Parathyroid adenoma (tissue), 2 donors: ENCODE measurements around the gene C17orf107.

Experiments used
- H2AFZ ChIP-seq: fragments of 300-600 bp; sonication (generic); one replicate; pipeline ENCODE4 v1.7.0; 2017; ENCODE audit warnings: antibody characterized with exemption, mild to moderate bottlenecking
- H3K27ac ChIP-seq: fragments of 300-600 bp; sonication (generic); one replicate; pipeline ENCODE4 v1.7.0; 2017
- H3K27me3 ChIP-seq: fragments of 300-600 bp; sonication (generic); one replicate; pipeline ENCODE4 v1.7.0; 2017; ENCODE audit warnings: low read length; ENCODE audit not compliant: control insufficient read depth, insufficient read depth
- H3K36me3 ChIP-seq: fragments of 300-600 bp; sonication (generic); one replicate; pipeline ENCODE4 v1.7.0; 2017; ENCODE audit warnings: low read length; ENCODE audit not compliant: control insufficient read depth, insufficient read depth
- H3K4me1 ChIP-seq: fragments of 300-600 bp; sonication (generic); one replicate; pipeline ENCODE4 v1.7.0; 2017; ENCODE audit warnings: control low read depth
- H3K4me2 ChIP-seq: fragments of 300-600 bp; sonication (generic); one replicate; pipeline ENCODE4 v1.7.0; 2017; ENCODE audit warnings: low read length
- H3K4me3 ChIP-seq: fragments of 300-600 bp; sonication (generic); one replicate; pipeline ENCODE4 v1.7.0; 2017; ENCODE audit warnings: low read depth, low read length
- H3K79me2 ChIP-seq: fragments of 300-600 bp; sonication (generic); one replicate; pipeline ENCODE4 v1.7.0; 2017; ENCODE audit warnings: control low read depth
- H3K9ac ChIP-seq: fragments of 300-600 bp; sonication (generic); one replicate; pipeline ENCODE4 v1.7.0; 2017; ENCODE audit warnings: mild to moderate bottlenecking
- H3K9me3 ChIP-seq: fragments of 300-600 bp; sonication (generic); one replicate; pipeline ENCODE4 v1.7.0; 2017; ENCODE audit warnings: low read length; ENCODE audit not compliant: control insufficient read depth
- TF ChIP-seq, protein P1 (sequence below): fragments of 300-600 bp; sonication (generic); IDR thresholded peaks from one replicate; pipeline ENCODE4 v1.7.0; 2017; ENCODE audit warnings: antibody characterized with exemption, mild to moderate bottlenecking
- donor health status: primary hyperparathyroidism.

C17orf107 gene

DNA sequence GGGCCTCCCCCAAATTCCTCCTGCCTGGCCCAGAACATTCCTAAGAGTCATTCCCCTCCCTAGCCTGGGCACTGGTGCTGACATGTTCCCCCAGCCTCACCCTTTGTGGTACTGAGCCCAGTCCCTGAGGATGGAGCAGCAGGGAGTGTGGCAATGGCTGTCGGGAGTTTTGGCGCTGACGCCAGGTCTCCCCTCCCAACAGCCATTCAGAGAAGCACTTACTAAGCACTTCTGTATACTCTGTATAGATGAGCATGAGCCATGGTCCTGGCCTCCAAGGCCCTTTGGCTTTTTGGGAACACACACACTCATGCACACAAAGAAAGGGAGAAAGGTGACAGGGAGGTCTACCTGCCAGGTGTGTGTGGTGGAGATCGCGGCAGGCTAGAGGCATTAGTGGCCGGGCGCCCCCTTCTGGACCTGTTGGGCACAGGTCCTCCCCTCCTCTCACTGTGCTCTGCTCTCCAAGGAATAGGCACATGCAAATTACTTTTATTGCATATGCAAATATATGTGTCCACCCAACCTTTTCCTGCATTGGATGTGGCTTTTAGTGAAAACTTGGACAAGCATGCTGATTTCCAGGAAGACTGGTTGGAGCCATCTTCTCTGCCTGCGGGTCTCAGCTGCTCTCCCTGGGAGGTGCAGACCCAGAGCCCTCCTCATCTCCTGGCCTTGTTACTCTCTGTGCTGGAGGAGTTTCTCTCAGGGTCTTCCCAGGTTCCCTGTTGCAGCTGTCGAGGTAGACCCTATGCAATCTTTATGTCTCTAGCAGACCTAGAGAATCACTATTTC is 17.4 kb upstream of the C17orf107 start:
- no peak overlapping the region for H3K27ac ChIP-seq
- no peak overlapping the region for H2AFZ ChIP-seq
- H3K4me1 ChIP-seq, result no peaks in the 10 kb centered on the region
- H3K4me3 ChIP-seq, result no peak overlapping the region
- H3K36me3 ChIP-seq, result no peaks in the 10 kb centered on the region
- peaks cover 8% of the 10 kb centered on the region for H3K79me2 ChIP-seq
- no peak overlapping the region for H3K4me2 ChIP-seq
- H3K9me3 ChIP-seq, result no peaks in the 10 kb centered on the region
- no peaks in the 10 kb centered on the region for H3K27me3 ChIP-seq
- TF ChIP-seq, protein P1, sequence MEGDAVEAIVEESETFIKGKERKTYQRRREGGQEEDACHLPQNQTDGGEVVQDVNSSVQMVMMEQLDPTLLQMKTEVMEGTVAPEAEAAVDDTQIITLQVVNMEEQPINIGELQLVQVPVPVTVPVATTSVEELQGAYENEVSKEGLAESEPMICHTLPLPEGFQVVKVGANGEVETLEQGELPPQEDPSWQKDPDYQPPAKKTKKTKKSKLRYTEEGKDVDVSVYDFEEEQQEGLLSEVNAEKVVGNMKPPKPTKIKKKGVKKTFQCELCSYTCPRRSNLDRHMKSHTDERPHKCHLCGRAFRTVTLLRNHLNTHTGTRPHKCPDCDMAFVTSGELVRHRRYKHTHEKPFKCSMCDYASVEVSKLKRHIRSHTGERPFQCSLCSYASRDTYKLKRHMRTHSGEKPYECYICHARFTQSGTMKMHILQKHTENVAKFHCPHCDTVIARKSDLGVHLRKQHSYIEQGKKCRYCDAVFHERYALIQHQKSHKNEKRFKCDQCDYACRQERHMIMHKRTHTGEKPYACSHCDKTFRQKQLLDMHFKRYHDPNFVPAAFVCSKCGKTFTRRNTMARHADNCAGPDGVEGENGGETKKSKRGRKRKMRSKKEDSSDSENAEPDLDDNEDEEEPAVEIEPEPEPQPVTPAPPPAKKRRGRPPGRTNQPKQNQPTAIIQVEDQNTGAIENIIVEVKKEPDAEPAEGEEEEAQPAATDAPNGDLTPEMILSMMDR, result peak; percentile 86
- H3K9ac ChIP-seq, result no peak overlapping the region

DNA sequence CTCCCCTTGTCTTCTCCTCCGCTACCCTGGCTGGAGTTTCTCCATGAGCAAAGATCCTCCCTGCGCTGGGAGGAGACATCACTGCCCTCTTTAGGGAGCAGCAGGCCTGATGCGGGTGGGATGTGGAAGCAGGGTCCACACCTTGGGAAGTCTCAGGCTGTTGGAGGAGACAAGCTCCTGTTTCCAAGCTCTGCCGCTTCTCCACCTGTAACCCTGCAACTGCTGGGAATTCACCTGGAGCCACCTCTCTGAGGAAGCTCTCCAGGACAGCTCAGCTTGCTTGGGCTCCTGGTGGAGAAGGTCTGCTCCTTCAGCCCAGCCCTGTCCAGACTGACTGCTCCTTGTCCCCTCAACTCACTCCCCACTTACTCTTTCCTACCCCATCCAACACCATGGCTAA is 14.8 kb upstream of the C17orf107 start:
- no peaks in the 10 kb centered on the region for H3K9me3 ChIP-seq
- H3K27ac ChIP-seq, result no peak overlapping the region
- TF ChIP-seq, protein P1, result no peak
- H3K9ac ChIP-seq, result no peak overlapping the region
- H3K27me3 ChIP-seq, result no peaks in the 10 kb centered on the region
- no peak overlapping the region for H3K4me2 ChIP-seq
- peaks cover 6% of the 10 kb centered on the region for H3K79me2 ChIP-seq
- no peak overlapping the region for H2AFZ ChIP-seq
- H3K36me3 ChIP-seq, result no peaks in the 10 kb centered on the region
- no peak overlapping the region for H3K4me3 ChIP-seq
- no peaks in the 10 kb centered on the region for H3K4me1 ChIP-seq

DNA sequence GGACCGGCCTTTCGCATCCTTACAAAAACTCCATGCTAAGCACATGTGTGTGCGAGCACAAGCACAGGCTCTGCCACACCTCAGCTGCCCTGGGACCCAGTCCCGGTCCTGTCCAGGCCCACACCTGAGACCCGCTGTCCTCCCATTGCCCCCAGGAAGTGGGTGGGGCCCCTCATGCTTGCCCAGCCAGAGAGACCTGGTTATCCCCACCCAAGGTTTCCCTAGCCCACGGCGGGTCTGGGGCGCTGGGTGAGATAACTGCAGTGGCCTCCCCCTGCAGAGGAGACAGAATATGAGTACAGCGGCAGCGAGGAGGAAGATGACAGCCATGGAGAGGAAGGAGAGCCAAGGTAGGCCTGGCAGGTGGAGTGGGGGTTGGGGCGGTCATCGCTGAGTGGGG is 12.5 kb upstream of the C17orf107 start:
- TF ChIP-seq, protein P1, result no peak
- no peaks in the 10 kb centered on the region for H3K36me3 ChIP-seq

DNA sequence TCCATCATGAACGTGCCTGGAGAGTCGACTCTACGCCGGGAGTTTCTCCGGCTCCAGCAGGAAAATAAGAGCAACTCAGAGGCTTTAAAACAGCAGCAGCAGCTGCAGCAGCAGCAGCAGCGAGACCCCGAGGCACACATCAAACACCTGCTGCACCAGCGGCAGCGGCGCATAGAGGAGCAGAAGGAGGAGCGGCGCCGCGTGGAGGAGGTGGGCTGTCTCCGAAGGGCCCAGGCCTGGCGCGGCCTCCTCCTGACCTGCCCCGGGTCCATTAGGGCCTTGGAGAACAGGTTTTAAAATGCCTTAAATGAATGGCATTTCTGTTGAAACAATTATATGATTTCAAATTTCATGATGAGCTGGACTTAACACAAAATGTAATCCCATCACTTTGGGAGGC is 11.8 kb upstream of the C17orf107 start:
- Histone ChIP-seq H3K36me3 (no peaks in the 10 kb centered on the region), H3K27ac (no peak overlapping the region), H3K4me2 (no peak overlapping the region), H3K79me2 (peaks cover 2% of the 10 kb centered on the region), H3K4me3 (no peak overlapping the region), H3K4me1 (no peaks in the 10 kb centered on the region), H3K27me3 (no peaks in the 10 kb centered on the region), H2AFZ (no peak overlapping the region), H3K9me3 (no peaks in the 10 kb centered on the region), H3K9ac (no peak overlapping the region)
- TF ChIP-seq, protein P1, result no peak

More for the DNA sequence above, 12.5 kb upstream of the C17orf107 start:
- Histone ChIP-seq H3K79me2 (peaks cover 6% of the 10 kb centered on the region), H3K9me3 (no peaks in the 10 kb centered on the region), H3K27ac (no peak overlapping the region), H2AFZ (no peak overlapping the region), H3K4me1 (no peaks in the 10 kb centered on the region), H3K4me3 (no peak overlapping the region), H3K27me3 (no peaks in the 10 kb centered on the region), H3K9ac (no peak overlapping the region), H3K4me2 (no peak overlapping the region)
